K562 (cell line): ENCODE measurements around the gene ASRGL1.
"Not testable (repeated sequence)": the region's sequence is repeated elsewhere in the genome, so short reads cannot be mapped to it uniquely, and the experiment has no call there.

Experiments used
- CBFA2T2 ChIP-seq: fragments of 450-650 bp; conservative IDR thresholded peaks from 2 replicates; pipeline ENCODE4 v1.6.1; 2017; ENCODE audit warnings: mild to moderate bottlenecking
- CTCF ChIP-seq, 3 experiments: IDR thresholded peaks in 2 of 3; conservative IDR thresholded peaks in 1 of 3; 2 replicates each; pipeline ENCODE4 v1.5.1; 2011 to 2012; ENCODE audit warnings: low read length in 3 of 3, mild to moderate bottlenecking in 3 of 3, control low read depth in 2 of 3, improper control_type of control experiment in 1 of 3, inconsistent platforms in 1 of 3, low read depth in 1 of 3, mixed read lengths in 1 of 3, moderate library complexity in 1 of 3; ENCODE audit not compliant: insufficient read depth in 2 of 3
- EGR1 ChIP-seq: fragments of 450-650 bp; conservative IDR thresholded peaks from 2 replicates; pipeline ENCODE4 v1.6.1; 2017; ENCODE audit warnings: mild to moderate bottlenecking
- EP300 ChIP-seq: IDR thresholded peaks from 2 replicates; pipeline ENCODE4 v1.6.1; 2012; ENCODE audit warnings: low read length, improper control_type of control experiment
- HMG20B ChIP-seq: fragments of 250-450 bp; sonication (Bioruptor Pico); IDR thresholded peaks from 2 replicates; pipeline ENCODE4 v1.5.0; 2021; ENCODE audit warnings: mild to moderate bottlenecking
- MAZ ChIP-seq, 2 experiments: fragments of 450-650 bp in 1 of 2; sonication (generic) in 1 of 2; formaldehyde crosslinking; IDR thresholded peaks in 1 of 2; conservative IDR thresholded peaks in 1 of 2; 2 replicates each; pipeline versions ENCODE4 v1.4.0 to v1.5.0; 2020; ENCODE audit warnings: mild to moderate bottlenecking in 1 of 2, missing genetic modification reagents in 1 of 2
- MTA3 ChIP-seq: fragments of 450-650 bp; formaldehyde crosslinking; IDR thresholded peaks from 2 replicates; pipeline ENCODE4 v1.6.1; 2017; ENCODE audit warnings: mild to moderate bottlenecking, borderline replicate concordance
- MXD1 ChIP-seq: fragments of 250-450 bp; sonication (Bioruptor Pico); IDR thresholded peaks from 2 replicates; pipeline ENCODE4 v1.8.0; 2021; ENCODE audit warnings: borderline replicate concordance, mild to moderate bottlenecking, moderate library complexity; ENCODE audit not compliant: poor library complexity, severe bottlenecking
- MXI1 ChIP-seq: IDR thresholded peaks from 2 replicates; pipeline ENCODE4 v1.6.1; 2011; ENCODE audit warnings: low read depth, mild to moderate bottlenecking, improper control_type of control experiment, low read length
- NCOA2 ChIP-seq, 2 experiments: fragments of 450-650 bp; IDR thresholded peaks; 2 replicates each; pipeline ENCODE4 v1.6.1; 2018; ENCODE audit warnings: mild to moderate bottlenecking in 2 of 2, moderate library complexity in 1 of 2; ENCODE audit not compliant: partially characterized antibody in 2 of 2
- NR0B1 ChIP-seq: fragments of 450-650 bp; IDR thresholded peaks from one replicate; pipeline ENCODE4 v1.6.1; 2018; ENCODE audit warnings: mild to moderate bottlenecking, moderate library complexity; ENCODE audit not compliant: partially characterized antibody
- POLR2A ChIP-seq: fragments of 450-650 bp; conservative IDR thresholded peaks from 2 replicates; pipeline ENCODE4 v1.6.1; 2016
- USF1 ChIP-seq: sonication (generic); formaldehyde crosslinking; IDR thresholded peaks from 2 replicates; pipeline ENCODE4 v1.9.0; 2022; ENCODE audit warnings: mild to moderate bottlenecking, missing genetic modification reagents
- ZNF551 ChIP-seq: fragments of 250-450 bp; sonication (Bioruptor Pico); IDR thresholded peaks from 2 replicates; pipeline ENCODE4 v1.5.0; 2021; ENCODE audit warnings: mild to moderate bottlenecking, moderate library complexity

GRCh38 chr11:62326719-62327118 is 10.5 kb upstream of the ASRGL1 start:
- not testable (repeated sequence) for TF ChIP-seq EP300; POLR2A; NR0B1; MAZ (CRISPR knock-in tag; conservative IDR thresholded peaks at IDR 0.05 in 1 of 2, IDR thresholded peaks at IDR 0.05 in 1 of 2); CBFA2T2; USF1 (CRISPR knock-in tag); NCOA2 (IDR thresholded peaks at IDR 0.05; ENCODE audit: partially characterized antibody in 2 of 2); CTCF (IDR thresholded peaks at IDR 0.05 in 2 of 3, conservative IDR thresholded peaks at IDR 0.05 in 1 of 3; ENCODE audit: insufficient read depth in 2 of 3, low read depth in 1 of 3, low read length in 3 of 3); ZNF551; MTA3; HMG20B (CRISPR knock-in tag); MXD1 (CRISPR knock-in tag); MXI1; EGR1
